Heart left ventricle (tissue), 16 donors: ENCODE measurements around the gene ATF6B. TPM values are rescaled to one million over a fixed set of nuclear protein-coding genes. Genes with fewer than 3 reads are reported as not detected.

Experiments
- ATAC-seq, 4 donors: fragments of 200-7000 bp; cut with Tn5 transposase; one replicate each; pipeline ENCODE4 v1.9.1; 2020 to 2022; ENCODE audit warnings: moderate library complexity in 4 of 4, mild to moderate bottlenecking in 3 of 4, moderate number of reproducible peaks in 1 of 4
- DNase-seq, 5 donors: peaks; one replicate each; pipeline ENCODE4 v3.0.0-alpha.2; 2020
- H3K27ac ChIP-seq, 12 donors: fragments of 200-600 bp; sonication (generic) in 4 of 12; one replicate each; pipeline versions ENCODE4 v1.5.0 to v1.8.0; 2016 to 2022; ENCODE audit warnings: mild to moderate bottlenecking in 2 of 12
- H3K27me3 ChIP-seq, 9 donors: fragments of 200-600 bp; sonication (generic) in 2 of 9; one replicate each; pipeline versions ENCODE4 v1.5.1 to v1.8.0; 2016 to 2022; ENCODE audit warnings: mild to moderate bottlenecking in 3 of 9
- H3K36me3 ChIP-seq, 9 donors: fragments of 200-600 bp; sonication (generic) in 2 of 9; one replicate each; pipeline versions ENCODE4 v1.5.0 to v1.8.0; 2018 to 2022; ENCODE audit warnings: mild to moderate bottlenecking in 2 of 9
- H3K4me1 ChIP-seq, 12 donors: fragments of 200-600 bp; sonication (generic) in 4 of 12; one replicate each; pipeline versions ENCODE4 v1.5.0 to v1.8.0; 2016 to 2022; ENCODE audit warnings: mild to moderate bottlenecking in 3 of 12
- H3K4me3 ChIP-seq, 12 donors: fragments of 200-600 bp; sonication (generic) in 4 of 12; one replicate each; pipeline versions ENCODE4 v1.5.0 to v1.8.0; 2017 to 2022; ENCODE audit warnings: mild to moderate bottlenecking in 9 of 12, moderate library complexity in 4 of 12
- H3K9me3 ChIP-seq, 12 donors: fragments of 200-600 bp; sonication (generic) in 4 of 12; one replicate each; pipeline versions ENCODE4 v1.5.0 to v1.8.0; 2016 to 2022; ENCODE audit warnings: mild to moderate bottlenecking in 1 of 12
- POLR2A ChIP-seq, 2 donors: fragments of 450-650 bp; IDR thresholded peaks; one replicate each; pipeline ENCODE4 v1.6.1; 2017; ENCODE audit warnings: antibody characterized with exemption in 2 of 2, mild to moderate bottlenecking in 2 of 2, moderate library complexity in 2 of 2
- WGBS, 4 donors: extraction: QIAGEN DNeasy Blood & Tissue Kit in 2 of 4; methylation state at CpG; one replicate each; pipeline versions ENCODE4 v1.1.5 to v1.1.7; 2013 to 2018; 5-methylcytosine and 5-hydroxymethylcytosine counted together
- intact Hi-C, 10 donors: fragments of 100-400 bp; cut with DNase I; formaldehyde crosslinking; loops; one replicate each; pipeline versions ENCODE4 v1.11.1 to v1.14.2; 2022
- polyA plus RNA-seq, 2 donors: library from polyadenylated mRNA; stranded (reverse); fragments of 200-250 nt; gene quantifications; one replicate each; pipeline ENCODE4 v1.2.3, GENCODE V29; 2013
- total RNA-seq, 9 donors: library from RNA; depleted of rRNA in 2 of 9; stranded (reverse); fragments of >200 nt in 2 of 9; fragmentation: NEBNext Ultra II Directional in 3 of 9; extraction: Animal tissue kit (Norgen Biotek cat#: 25700) in 3 of 9; gene quantifications; one replicate each; pipeline versions ENCODE4 v1.1.0 to v1.2.4, GENCODE V29; 2016 to 2023
- TF ChIP-seq, protein P1 (sequence below), 12 donors: fragments of 200-600 bp; sonication (generic) in 4 of 12; IDR thresholded peaks; one replicate each; pipeline versions ENCODE4 v1.5.0 to v1.8.0; 2018 to 2022; ENCODE audit warnings: antibody characterized with exemption in 12 of 12, mild to moderate bottlenecking in 5 of 12
- donor health status: ischemic (EF 13 %, LVEDD 7.1; RV severe dilation, severe dysfunction).
- donor health status: healthy with polysubstance abuse.
- donor health status: DM: no; HTN: yes; CAD: no.
- donor health status: DM: no; HTN: no; CAD: no.
- donor health status: ischemic (EF 25% LVEDD 6.9; RV normal size, moderate dysfunction).
- donor health status: ischemic (EF 25% LVEDD 5.7; RV mildly dilated, moderate dysfunction).
- donor health status: healthy.
- donor health status: DM: yes; HTN: yes; CAD: no.
- donor health status: ischemic (EF 35%, LVEDD 5.7; RV mildly dilated, moderate dysfunction).
- donor health status: nonischemic (EF 11% LVEDD 7.7; RV severe dilation, severe dysfunction).
- donor health status: DM: yes; HTN: yes; CAD: no.
- donor health status: PGD.
- donor health status: ischemic (EF 29% LVEDD 5.4; RV normal size, mild dysfunction).
- donor health status: nonischemic (EF 23%, LVEDD 6.1; RV moderate dilation, normal function).

The ATF6B gene
- total and polyA plus RNA-seq, 11 donors: 11.1 to 56.8 (median 28.7) TPM

DNA sequence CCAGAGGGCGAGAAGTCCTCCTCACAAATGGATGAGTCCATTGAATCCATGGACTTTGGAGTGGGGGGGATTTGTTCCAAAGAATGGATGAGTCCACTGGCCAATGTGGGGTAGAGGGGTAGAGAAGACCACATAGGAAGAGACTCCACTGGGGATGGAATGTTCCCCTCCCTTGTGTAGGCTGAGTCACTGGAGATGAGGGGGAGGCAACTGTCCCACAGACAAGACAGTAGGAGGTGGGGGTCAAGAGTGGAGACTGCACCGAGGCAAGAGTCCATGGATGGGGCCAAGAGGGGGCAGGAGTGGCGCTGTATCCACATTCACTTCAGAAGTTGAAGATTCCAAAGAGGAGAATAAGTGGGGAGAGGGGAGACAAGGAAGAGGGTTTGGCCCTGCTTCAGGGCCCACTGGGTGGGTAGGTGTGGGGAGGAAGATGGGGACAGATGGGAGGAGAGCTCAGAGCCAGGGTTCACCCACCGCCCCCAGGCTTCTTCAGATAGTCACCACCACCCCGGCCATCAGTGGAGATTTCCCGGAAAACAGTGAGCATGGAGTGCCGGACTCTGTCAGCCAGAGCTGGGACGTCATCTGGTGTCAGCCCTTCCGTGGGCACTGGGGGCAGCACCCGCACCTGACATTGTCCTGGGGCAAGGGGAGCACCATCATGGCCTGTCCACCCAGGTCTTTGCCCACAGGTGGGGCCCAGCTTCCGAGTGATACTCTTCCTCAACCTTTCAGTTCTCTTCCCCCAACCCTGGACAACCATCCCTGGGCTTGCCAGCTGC is 41.0 kb upstream of the ATF6B start:
- intact Hi-C loops: loop anchor here in 1 of 10 donors (5.0 kb wide), 1 partner anchor 47 kb away; no protein-coding TSS in a partner anchor
- H3K27ac ChIP-seq: no peak overlapping the region
- DNase-seq (no peak), ATAC-seq (peak in 1 of 4 donors; percentile 11)
- H3K9me3 ChIP-seq: no peaks in the 10 kb centered on the region
- 80 to 91% (median 82%) methylated on average over 11 of the region's 11 CpGs for WGBS, 4 donors
- no peaks in the 10 kb centered on the region for H3K27me3 ChIP-seq
- TF ChIP-seq POLR2A (IDR thresholded peaks at IDR 0.05): no peak
- TF ChIP-seq, protein P1, sequence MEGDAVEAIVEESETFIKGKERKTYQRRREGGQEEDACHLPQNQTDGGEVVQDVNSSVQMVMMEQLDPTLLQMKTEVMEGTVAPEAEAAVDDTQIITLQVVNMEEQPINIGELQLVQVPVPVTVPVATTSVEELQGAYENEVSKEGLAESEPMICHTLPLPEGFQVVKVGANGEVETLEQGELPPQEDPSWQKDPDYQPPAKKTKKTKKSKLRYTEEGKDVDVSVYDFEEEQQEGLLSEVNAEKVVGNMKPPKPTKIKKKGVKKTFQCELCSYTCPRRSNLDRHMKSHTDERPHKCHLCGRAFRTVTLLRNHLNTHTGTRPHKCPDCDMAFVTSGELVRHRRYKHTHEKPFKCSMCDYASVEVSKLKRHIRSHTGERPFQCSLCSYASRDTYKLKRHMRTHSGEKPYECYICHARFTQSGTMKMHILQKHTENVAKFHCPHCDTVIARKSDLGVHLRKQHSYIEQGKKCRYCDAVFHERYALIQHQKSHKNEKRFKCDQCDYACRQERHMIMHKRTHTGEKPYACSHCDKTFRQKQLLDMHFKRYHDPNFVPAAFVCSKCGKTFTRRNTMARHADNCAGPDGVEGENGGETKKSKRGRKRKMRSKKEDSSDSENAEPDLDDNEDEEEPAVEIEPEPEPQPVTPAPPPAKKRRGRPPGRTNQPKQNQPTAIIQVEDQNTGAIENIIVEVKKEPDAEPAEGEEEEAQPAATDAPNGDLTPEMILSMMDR (IDR thresholded peaks at IDR 0.05): peak in 1 of 12 donors; percentile 11
- H3K4me1 ChIP-seq: peaks cover 0 to 12% (median 0%) of the 10 kb centered on the region in 12 donors
- no peak overlapping the region for H3K4me3 ChIP-seq
- H3K36me3 ChIP-seq: peaks cover 0 to 68% (median 55%) of the 10 kb centered on the region in 9 donors

DNA sequence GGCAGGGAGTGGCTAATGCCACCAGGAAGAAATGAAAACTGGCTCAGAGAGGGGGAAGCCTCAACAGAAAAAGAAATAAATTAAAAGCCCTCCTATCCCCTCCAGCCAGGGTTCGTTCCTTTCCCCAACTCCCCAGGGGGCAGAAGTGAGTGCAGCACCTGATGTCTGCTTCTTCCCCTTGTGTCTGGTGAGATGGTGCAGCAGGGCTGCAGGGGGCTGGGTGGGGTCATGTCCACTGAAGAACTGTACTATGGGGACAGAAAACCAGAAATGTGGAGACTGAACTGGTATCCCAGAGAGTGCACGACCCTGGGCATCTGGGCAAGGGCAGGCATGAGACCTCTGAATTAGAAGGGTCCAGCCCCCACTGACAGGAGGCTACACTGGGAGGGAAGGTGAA is 40.3 kb upstream of the ATF6B start:
- peaks cover 0 to 6% (median 0%) of the 10 kb centered on the region in 12 donors for H3K4me1 ChIP-seq
- H3K27ac ChIP-seq: peak overlapping the region in 2 of 12 donors; percentile 9 to 38
- no peaks in the 10 kb centered on the region for H3K9me3 ChIP-seq
- peak in 1 of 5 donors; percentile 14 for DNase-seq
- 61 to 77% (median 66%) methylated on average over 1 to 2 of the region's 2 CpGs for WGBS, 4 donors
- TF ChIP-seq, protein P1 (IDR thresholded peaks at IDR 0.05): no peak
- no peak for TF ChIP-seq POLR2A (IDR thresholded peaks at IDR 0.05)
- no peak for ATAC-seq
- H3K4me3 ChIP-seq: no peak overlapping the region
- H3K27me3 ChIP-seq: no peaks in the 10 kb centered on the region
- H3K36me3 ChIP-seq: peaks cover 0 to 69% (median 55%) of the 10 kb centered on the region in 9 donors
- intact Hi-C loops: loop anchor here in 1 of 10 donors (5.0 kb wide), 1 partner anchor 46 kb away; no protein-coding TSS in a partner anchor

DNA sequence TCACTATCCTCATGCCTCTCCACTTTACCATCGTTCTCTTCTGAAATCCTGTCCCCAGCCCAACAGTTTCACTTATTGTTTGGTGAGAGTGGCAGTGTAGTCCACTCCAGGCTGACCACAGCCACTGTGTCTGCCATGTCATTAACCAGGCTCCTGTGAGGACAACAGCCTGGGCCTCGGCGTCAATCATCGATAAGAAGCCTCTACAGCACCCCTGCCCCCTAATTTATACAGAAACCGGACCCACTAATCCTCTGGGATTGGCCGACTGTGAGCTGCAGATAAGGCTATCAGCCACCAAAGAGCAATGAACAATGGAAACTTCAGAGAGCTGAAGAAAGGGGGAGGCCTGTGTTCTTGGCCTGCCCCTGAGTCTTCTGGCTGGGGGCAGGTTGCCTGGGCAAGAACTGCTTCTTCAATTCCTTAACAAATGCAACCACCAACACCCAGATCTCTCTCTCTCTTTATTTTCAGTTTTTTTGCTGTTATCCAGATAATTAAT is 39.8 kb upstream of the ATF6B start:
- Histone ChIP-seq H3K4me3 (no peak overlapping the region), H3K4me1 (peaks cover 0 to under 1% (median 0%) of the 10 kb centered on the region in 12 donors), H3K9me3 (no peaks in the 10 kb centered on the region), H3K36me3 (peaks cover 0 to 74% (median 55%) of the 10 kb centered on the region in 9 donors), H3K27ac (peak overlapping the region in 2 of 12 donors; percentile 9 to 38), H3K27me3 (no peaks in the 10 kb centered on the region)
- DNase-seq (no peak), ATAC-seq (no peak)
- WGBS, 4 donors: 38 to 63% (median 45%) methylated on average over 6 of the region's 6 CpGs
- TF ChIP-seq, protein P1 (IDR thresholded peaks at IDR 0.05): no peak
- TF ChIP-seq POLR2A (IDR thresholded peaks at IDR 0.05): no peak
- intact Hi-C loops: loop anchor here in 1 of 10 donors (5.0 kb wide), 1 partner anchor 46 kb away; no protein-coding TSS in a partner anchor

DNA sequence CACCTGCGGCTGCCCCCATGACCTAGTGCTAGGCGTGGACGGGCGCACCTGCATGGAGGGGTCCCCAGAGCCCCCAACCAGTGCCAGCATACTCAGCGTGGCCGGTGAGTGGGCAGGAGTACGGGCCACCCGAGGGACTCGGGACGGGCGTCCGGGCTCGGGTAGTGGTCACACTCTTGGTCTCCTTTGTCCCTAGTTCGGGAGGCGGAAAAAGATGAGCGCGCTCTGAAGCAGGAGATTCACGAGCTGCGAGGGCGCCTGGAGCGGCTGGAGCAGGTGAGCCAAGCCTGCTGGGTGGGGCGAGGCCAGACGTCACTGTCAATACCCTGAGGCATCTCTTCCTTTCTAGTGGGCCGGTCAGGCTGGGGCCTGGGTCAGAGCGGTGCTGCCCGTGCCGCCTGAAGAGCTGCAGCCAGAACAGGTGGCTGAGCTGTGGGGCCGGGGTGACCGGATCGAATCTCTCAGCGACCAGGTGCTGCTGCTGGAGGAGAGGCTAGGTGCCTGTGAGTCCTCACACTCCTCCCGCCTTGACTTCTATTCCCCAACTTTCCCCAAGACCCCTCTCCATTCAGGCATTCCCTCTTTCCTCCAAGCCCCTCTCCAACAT is 39.2 kb upstream of the ATF6B start:
- H3K27ac ChIP-seq: peak overlapping the region in 2 of 12 donors; percentile 8 to 38
- 81 to 86% (median 83%) methylated on average over 29 to 32 of the region's 32 CpGs for WGBS, 4 donors
- no peaks in the 10 kb centered on the region for H3K9me3 ChIP-seq
- DNase-seq (no peak), ATAC-seq (no peak)
- intact Hi-C loops: loop anchor here in 1 of 10 donors (5.0 kb wide), 1 partner anchor 45 kb away; no protein-coding TSS in a partner anchor
- H3K4me1 ChIP-seq: no peaks in the 10 kb centered on the region
- TF ChIP-seq, protein P1 (IDR thresholded peaks at IDR 0.05): no peak
- TF ChIP-seq POLR2A (IDR thresholded peaks at IDR 0.05): no peak
- peaks cover 0 to 79% (median 60%) of the 10 kb centered on the region in 9 donors for H3K36me3 ChIP-seq
- no peaks in the 10 kb centered on the region for H3K27me3 ChIP-seq
- H3K4me3 ChIP-seq: no peak overlapping the region
